ENCODE results near the gene KIAA1586. TPM values are rescaled to one million over a fixed set of nuclear protein-coding genes. Genes with fewer than 3 reads are reported as not detected.
A peak's percentile ranks its signal among the peaks of the same experiment; 100 is the strongest.
"Not testable (repeated sequence)": the region's sequence is repeated elsewhere in the genome, so short reads cannot be mapped to it uniquely, and the experiment has no call there.

Gene KIAA1586
- 10 to 100 TPM; 20.7 to 27.6 (median 21.2) TPM for polyA plus RNA-seq (ENCODE audit: insufficient read length in 3 of 3)
- long read RNA-seq, donor 1, transcript KIAA1586-201 (4 exons, 2,933 nt): major isoform, 5 of 6 reads
- long read RNA-seq, donor 1, partial matches to known transcripts: 0 of 6 reads
- long read RNA-seq, donor 1, other reads (novel, unspliced or antisense): 0 of 6 reads
- long read RNA-seq, donor 2, transcript KIAA1586-201 (4 exons, 2,933 nt): major isoform, 9 of 10 reads
- long read RNA-seq, donor 2, partial matches to known transcripts: 0 of 10 reads
- long read RNA-seq, donor 2, other reads (novel, unspliced or antisense): 0 of 10 reads
- long read RNA-seq, donor 3, transcript KIAA1586-201 (4 exons, 2,933 nt): major isoform, 12 of 14 reads
- long read RNA-seq, donor 3, partial matches to known transcripts: 0 of 14 reads
- long read RNA-seq, donor 3, other reads (novel, unspliced or antisense): 0 of 14 reads
- long read RNA-seq, donor 4, partial matches to known transcripts: 6 of 9 reads
- long read RNA-seq, donor 4, other reads (novel, unspliced or antisense): 0 of 9 reads
- long read RNA-seq, donor 5: 0 reads
- long read RNA-seq, donor 6, transcript KIAA1586-201 (4 exons, 2,933 nt): major isoform, 9 of 11 reads
- long read RNA-seq, donor 6, partial matches to known transcripts: 0 of 11 reads
- long read RNA-seq, donor 6, other reads (novel, unspliced or antisense): 0 of 11 reads
- long read RNA-seq, donor 7, partial matches to known transcripts: 0 of 6 reads
- long read RNA-seq, donor 7, other reads (novel, unspliced or antisense): 0 of 6 reads
- long read RNA-seq, donor 8: 0 reads
- long read RNA-seq, donor 9, transcript KIAA1586-201 (4 exons, 2,933 nt): major isoform, 7 of 9 reads
- long read RNA-seq, donor 9, partial matches to known transcripts: 0 of 9 reads
- long read RNA-seq, donor 9, other reads (novel, unspliced or antisense): 0 of 9 reads
- long read RNA-seq, donor 10, transcript KIAA1586-201 (4 exons, 2,933 nt): major isoform, 7 of 12 reads
- long read RNA-seq, donor 10, partial matches to known transcripts: 5 of 12 reads
- long read RNA-seq, donor 10, other reads (novel, unspliced or antisense): 0 of 12 reads
- long read RNA-seq, donor 11, transcript KIAA1586-201 (4 exons, 2,933 nt): major isoform, 13 of 13 reads
- long read RNA-seq, donor 11, partial matches to known transcripts: 0 of 13 reads
- long read RNA-seq, donor 11, other reads (novel, unspliced or antisense): 0 of 13 reads
- long read RNA-seq, donor 12, partial matches to known transcripts: 0 of 2 reads
- long read RNA-seq, donor 12, other reads (novel, unspliced or antisense): 0 of 2 reads
- long read RNA-seq, donor 13: 0 reads
- long read RNA-seq, donor 14, transcript KIAA1586-201 (4 exons, 2,933 nt): major isoform, 11 of 14 reads
- long read RNA-seq, donor 14, partial matches to known transcripts: 0 of 14 reads
- long read RNA-seq, donor 14, other reads (novel, unspliced or antisense): 0 of 14 reads
- long read RNA-seq, donor 15, partial matches to known transcripts: 9 of 13 reads
- long read RNA-seq, donor 15, other reads (novel, unspliced or antisense): 0 of 13 reads
- long read RNA-seq, donor 16, transcript KIAA1586-201 (4 exons, 2,933 nt): major isoform, 22 of 58 reads
- long read RNA-seq, donor 16, partial matches to known transcripts: 32 of 58 reads
- long read RNA-seq, donor 16, other reads (novel, unspliced or antisense): 0 of 58 reads

GRCh38 chr6:57046332-57047256, at the start of gene KIAA1586:
Gene KIAA1586, plus strand, starts transcription at chr6:57046693. Its CDS starts 63 bp downstream, at chr6:57046756.
- peak; percentile 67 to 87 (median 82) for DNase-seq (ENCODE audit: extremely low read depth in 1 of 11, low read depth in 9 of 11, low spot score in 4 of 11)

GRCh38 chr6:56999049-56999448, 47.4 kb upstream of the KIAA1586 start:
- DNase-seq (ENCODE audit: extremely low read depth in 1 of 11, low read depth in 9 of 11, low spot score in 4 of 11): no peak

- not testable (repeated sequence) for DNase-seq (ENCODE audit: extremely low read depth in 1 of 11, low read depth in 9 of 11, low spot score in 4 of 11)
Observed at GRCh38 chr6:56999748-57000147, 46.7 kb upstream of the KIAA1586 start.

DNA sequence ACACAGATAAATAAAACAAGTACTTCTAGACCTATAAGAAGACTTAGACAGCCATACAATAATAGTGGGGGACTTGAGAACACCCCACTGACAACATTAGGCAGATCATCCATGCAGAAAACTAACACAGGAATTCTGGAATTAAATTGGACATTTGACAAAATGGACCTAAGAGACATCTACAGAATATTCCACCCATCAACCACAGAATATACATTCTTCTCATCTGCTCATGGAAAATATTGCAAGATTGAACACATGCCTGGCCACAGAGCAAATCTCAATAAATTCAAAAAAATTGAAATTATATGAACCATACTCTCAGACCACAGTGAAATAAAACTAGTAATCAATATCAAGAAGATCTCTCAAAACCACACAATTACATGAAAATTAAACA, 44.3 kb upstream of the KIAA1586 start:
- DNase-seq (ENCODE audit: extremely low read depth in 1 of 11, low read depth in 9 of 11, low spot score in 4 of 11): no peak

DNA sequence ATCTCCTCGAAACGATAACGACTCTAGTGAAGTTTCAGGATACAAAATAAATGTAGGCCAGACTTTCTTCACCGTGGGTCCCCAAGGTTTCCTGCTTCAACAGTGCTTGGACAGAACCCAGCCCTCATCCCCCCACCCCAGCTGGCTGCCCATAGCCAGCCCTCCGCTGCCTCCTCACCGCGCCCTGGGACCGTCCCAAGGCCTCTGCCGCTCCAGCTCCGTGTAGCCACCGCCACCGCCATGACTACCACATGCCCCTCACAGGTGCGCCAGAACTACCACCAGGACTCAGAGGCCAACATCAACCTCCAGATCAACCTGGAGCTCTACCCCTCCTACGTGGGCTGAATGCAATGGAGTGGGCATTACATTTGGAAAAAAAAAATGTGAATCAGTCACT, 42.2 kb upstream of the KIAA1586 start:
- DNase-seq (ENCODE audit: extremely low read depth in 1 of 11, low read depth in 9 of 11, low spot score in 4 of 11): no peak

DNA sequence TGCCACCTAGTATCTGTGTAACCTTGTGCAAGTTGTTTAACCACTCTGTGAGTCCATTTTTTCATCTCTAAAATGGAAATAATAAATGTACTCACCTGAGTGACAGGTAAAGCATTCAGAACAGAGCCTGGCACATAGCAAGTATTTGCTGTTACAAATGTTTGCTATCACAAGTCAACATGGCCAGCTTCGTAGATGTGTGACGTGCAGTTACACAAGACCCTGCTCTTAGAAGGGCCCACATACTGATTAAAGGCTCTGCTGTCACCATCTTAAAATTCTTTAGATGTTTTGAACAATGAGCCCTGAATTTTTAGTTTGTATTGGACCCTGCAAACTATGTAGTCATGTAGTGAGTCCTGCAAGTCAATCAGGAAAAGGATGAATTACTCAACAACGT, 40.4 kb upstream of the KIAA1586 start:
- no peak for DNase-seq (ENCODE audit: extremely low read depth in 1 of 11, low read depth in 9 of 11, low spot score in 4 of 11)

GRCh38 chr6:57008069-57008468, 38.4 kb upstream of the KIAA1586 start:
- not testable (repeated sequence) for DNase-seq (ENCODE audit: extremely low read depth in 1 of 11, low read depth in 9 of 11, low spot score in 4 of 11)

DNA sequence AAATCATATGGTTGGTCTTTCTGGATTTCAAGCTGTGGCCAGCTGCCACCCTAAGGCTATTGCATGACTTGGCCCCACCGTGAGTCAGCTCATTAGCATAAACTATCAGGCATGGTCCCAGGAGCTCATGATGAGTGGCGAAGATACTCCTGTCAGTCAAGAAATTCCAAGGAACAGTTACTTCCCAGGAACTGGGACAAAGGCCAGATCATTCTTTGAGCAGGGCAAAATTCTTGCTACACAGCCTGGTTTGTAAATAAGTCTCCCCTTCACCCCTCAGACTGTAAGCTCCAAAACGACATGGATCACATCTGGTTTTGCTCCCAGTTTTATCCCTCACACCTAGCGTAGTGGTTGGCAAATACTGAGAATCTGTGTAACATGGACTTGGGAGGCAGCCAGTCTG, 33.0 kb upstream of the KIAA1586 start:
- no peak for DNase-seq (ENCODE audit: extremely low read depth in 1 of 11, low read depth in 9 of 11, low spot score in 4 of 11)

GRCh38 chr6:57017069-57017468, 29.4 kb upstream of the KIAA1586 start:
- peak in 2 of 11 donors; percentile 17 to 22 for DNase-seq (ENCODE audit: extremely low read depth in 1 of 11, low read depth in 9 of 11, low spot score in 4 of 11)

GRCh38 chr6:57017841-57018240, 28.7 kb upstream of the KIAA1586 start:
- DNase-seq (ENCODE audit: extremely low read depth in 1 of 11, low read depth in 9 of 11, low spot score in 4 of 11): no peak

DNA sequence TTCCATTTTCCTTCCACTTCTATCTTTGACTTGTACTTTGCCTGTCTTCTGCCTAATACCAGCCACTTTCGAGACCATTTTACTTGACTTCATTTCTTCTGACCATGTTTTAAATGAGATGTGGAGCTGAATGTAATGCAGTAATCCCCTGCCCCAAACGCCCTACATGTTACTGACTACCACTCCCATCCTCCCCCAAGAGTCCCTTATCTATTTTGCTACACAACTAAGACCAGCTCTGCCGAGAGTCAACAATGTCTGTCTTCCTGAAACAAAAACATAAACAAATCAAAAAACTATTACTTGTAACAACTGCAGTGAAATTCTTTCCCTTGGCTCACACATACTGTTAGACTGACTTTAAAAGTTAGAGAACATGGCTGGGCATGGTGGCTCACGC, 27.1 kb upstream of the KIAA1586 start:
- DNase-seq (ENCODE audit: extremely low read depth in 1 of 11, low read depth in 9 of 11, low spot score in 4 of 11): no peak

DNA sequence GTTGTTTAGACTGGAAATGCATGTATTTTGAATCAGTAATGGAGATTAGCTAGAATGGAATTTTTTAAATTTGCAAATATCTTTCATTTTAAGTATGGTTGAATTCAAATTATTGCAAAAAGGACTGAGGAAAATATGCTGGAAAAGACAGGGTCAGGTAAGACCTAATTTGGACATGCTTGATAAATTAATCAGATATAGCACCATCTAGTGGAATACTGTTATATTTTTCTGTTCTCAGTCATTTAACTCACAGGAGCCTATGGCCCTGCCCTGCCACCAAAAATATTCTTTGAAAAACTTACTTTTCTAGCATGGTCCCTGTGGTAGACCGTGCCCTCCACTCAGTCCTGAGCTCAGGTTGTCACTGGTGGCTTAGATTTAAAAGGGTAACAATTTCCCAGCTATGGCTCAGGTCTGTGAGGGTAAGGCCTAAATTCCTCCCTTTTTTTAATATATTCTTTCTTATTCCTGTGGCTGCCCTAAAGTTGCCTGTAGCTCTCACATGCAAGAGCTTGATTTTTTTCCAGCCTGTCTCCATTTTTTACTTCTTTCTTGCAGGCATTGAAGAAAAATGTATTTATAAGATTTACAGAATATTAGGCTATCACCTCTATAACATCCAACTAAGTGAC, 25.3 kb upstream of the KIAA1586 start:
- peak in 2 of 11 donors; percentile 4 to 10 for DNase-seq (ENCODE audit: extremely low read depth in 1 of 11, low read depth in 9 of 11, low spot score in 4 of 11)

DNA sequence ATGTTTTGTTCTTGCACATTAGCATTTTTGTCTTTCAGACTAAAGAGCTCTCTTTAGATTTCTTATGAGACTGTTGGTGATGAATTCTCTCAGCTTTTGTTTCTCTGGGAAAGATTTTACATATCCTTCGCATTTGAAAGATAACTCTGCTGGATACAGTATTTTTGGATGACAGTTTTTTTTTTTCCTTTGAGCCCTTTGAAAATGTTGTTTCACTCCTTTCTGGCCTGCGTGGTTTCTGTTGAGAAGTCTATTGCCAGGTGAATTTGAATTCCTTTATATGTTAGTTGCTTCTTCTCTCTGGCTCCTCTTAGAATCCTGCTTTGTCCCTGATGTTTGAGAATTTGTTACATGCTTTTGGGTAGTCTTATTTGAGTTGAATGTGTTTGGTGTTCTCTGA, 22.2 kb upstream of the KIAA1586 start:
- no peak for DNase-seq (ENCODE audit: extremely low read depth in 1 of 11, low read depth in 9 of 11, low spot score in 4 of 11)

GRCh38 chr6:57024775-57025174, 21.7 kb upstream of the KIAA1586 start:
- no peak for DNase-seq (ENCODE audit: extremely low read depth in 1 of 11, low read depth in 9 of 11, low spot score in 4 of 11)

DNA sequence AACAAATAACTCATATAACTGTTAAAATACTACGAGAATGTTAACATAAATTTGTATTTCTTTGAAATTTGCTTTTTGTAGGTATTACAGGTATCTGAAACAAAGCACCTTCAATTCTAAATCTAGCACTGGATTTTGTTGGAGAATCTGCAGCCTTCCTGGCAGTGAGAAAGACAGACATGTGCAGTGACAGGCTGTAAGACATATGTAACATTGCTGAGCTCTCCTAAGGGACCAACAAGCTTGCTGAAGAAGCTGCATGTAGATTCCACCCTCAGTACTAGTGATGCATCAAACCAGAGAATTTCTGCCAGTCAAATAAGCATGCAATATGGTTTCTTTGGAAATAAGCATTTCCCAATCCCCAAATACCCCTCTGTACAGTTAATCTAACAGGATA, 20.5 kb upstream of the KIAA1586 start:
- DNase-seq (ENCODE audit: extremely low read depth in 1 of 11, low read depth in 9 of 11, low spot score in 4 of 11): no peak

- DNase-seq (ENCODE audit: extremely low read depth in 1 of 11, low read depth in 9 of 11, low spot score in 4 of 11): no peak
Observed at GRCh38 chr6:57027301-57027700, 19.2 kb upstream of the KIAA1586 start.

GRCh38 chr6:57029213-57029612, 17.3 kb upstream of the KIAA1586 start:
- peak in 2 of 11 donors; percentile 5 to 17 for DNase-seq (ENCODE audit: extremely low read depth in 1 of 11, low read depth in 9 of 11, low spot score in 4 of 11)
